Thoracic aorta (tissue), 2 donors: ENCODE data around the gene RIMS4. TPM values are rescaled to one million over a fixed set of nuclear protein-coding genes. Genes with fewer than 3 reads are reported as not detected.

Experiments used
- ATAC-seq: fragments of 150-250 bp; one replicate; pipeline ENCODE4 v1.8.0; 2017; ENCODE audit warnings: low read depth; ENCODE audit not compliant: insufficient number of reproducible peaks, low FRiP score
- DNase-seq: peaks from one replicate; pipeline ENCODE4 v3.0.0-alpha.2; 2020; ENCODE audit warnings: low spot score
- H3K27ac ChIP-seq, 2 donors: fragments of 200-600 bp; sonication (generic); 1 replicate in 1 of 2; 2 replicates in 1 of 2; pipeline ENCODE4 v1.5.1; 2016; ENCODE audit warnings: mild to moderate bottlenecking in 2 of 2, moderate library complexity in 2 of 2
- H3K27me3 ChIP-seq: fragments of 200-600 bp; sonication (generic); replicated peaks from 2 replicates; pipeline ENCODE4 v1.6.0; 2016; ENCODE audit warnings: mild to moderate bottlenecking; ENCODE audit not compliant: insufficient read depth
- H3K36me3 ChIP-seq: fragments of 200-600 bp; sonication (generic); one replicate; pipeline ENCODE4 v1.5.1; 2016
- H3K4me1 ChIP-seq, 2 donors: fragments of 200-600 bp; sonication (generic); 1 replicate in 1 of 2; 2 replicates in 1 of 2; pipeline versions ENCODE4 v1.5.1 to v1.6.0; 2016; ENCODE audit warnings: low read depth in 2 of 2, mild to moderate bottlenecking in 1 of 2; ENCODE audit not compliant: control insufficient read depth in 1 of 2
- H3K4me3 ChIP-seq: fragments of 200-600 bp; sonication (generic); 2 replicates; pipeline ENCODE4 v1.5.1; 2016; ENCODE audit warnings: mild to moderate bottlenecking
- H3K9me3 ChIP-seq: fragments of 200-600 bp; sonication (generic); 2 replicates; pipeline ENCODE4 v1.5.1; 2016
- total RNA-seq, 2 donors: library from RNA; depleted of rRNA; stranded (reverse); fragments of >200 nt; gene quantifications; one replicate each; pipeline versions ENCODE4 v1.1.0 to v1.2.3, GENCODE V29; 2016
- TF ChIP-seq, protein P1 (sequence below): fragments of 200-600 bp; sonication (generic); IDR thresholded peaks from one replicate; pipeline ENCODE4 v1.5.1; 2019; ENCODE audit warnings: antibody characterized with exemption

RIMS4 gene
- total RNA-seq, 2 donors from 2014 or later: 2.4 to 13.5 TPM

DNA sequence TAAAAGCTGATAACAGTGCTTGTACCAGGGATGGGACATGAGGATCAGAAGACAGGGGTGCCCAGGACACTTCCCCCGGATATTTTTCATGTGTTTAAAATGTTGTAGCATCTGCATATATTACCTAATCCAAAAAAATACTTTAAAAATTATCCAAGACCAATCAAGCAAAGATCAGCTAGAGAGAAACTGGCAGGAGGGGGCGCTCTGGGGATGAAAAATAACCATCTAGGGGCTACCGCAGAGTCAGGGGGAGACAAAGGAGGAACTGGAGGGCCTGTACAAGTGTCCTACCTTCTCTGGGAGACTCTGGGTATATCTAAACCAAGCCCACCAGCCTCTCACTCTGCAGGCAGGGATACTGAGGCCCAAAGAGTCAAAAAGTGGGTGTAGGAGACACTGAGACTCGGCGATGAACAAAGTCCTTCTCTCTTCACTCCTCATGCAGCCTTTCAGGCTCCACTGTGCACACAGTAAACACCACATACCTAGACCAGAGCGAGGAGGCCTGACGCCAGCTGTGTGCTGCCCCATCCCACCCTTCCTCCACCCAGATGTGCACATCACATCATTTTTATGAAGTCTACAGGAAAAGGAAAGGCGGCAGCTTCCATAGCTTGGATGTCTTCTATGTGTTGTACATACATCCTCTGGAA is 9.8 kb downstream of the RIMS4 start:
- Histone ChIP-seq H3K9me3 (no peaks in the 10 kb centered on the region), H3K4me3 (no peak overlapping the region), H3K4me1 (peaks cover 0 to 11% of the 10 kb centered on the region in 2 donors), H3K27ac (no peak overlapping the region), H3K27me3 (no peaks in the 10 kb centered on the region), H3K36me3 (no peaks in the 10 kb centered on the region)
- TF ChIP-seq, protein P1, sequence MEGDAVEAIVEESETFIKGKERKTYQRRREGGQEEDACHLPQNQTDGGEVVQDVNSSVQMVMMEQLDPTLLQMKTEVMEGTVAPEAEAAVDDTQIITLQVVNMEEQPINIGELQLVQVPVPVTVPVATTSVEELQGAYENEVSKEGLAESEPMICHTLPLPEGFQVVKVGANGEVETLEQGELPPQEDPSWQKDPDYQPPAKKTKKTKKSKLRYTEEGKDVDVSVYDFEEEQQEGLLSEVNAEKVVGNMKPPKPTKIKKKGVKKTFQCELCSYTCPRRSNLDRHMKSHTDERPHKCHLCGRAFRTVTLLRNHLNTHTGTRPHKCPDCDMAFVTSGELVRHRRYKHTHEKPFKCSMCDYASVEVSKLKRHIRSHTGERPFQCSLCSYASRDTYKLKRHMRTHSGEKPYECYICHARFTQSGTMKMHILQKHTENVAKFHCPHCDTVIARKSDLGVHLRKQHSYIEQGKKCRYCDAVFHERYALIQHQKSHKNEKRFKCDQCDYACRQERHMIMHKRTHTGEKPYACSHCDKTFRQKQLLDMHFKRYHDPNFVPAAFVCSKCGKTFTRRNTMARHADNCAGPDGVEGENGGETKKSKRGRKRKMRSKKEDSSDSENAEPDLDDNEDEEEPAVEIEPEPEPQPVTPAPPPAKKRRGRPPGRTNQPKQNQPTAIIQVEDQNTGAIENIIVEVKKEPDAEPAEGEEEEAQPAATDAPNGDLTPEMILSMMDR: no peak
- no peak for DNase-seq
- ATAC-seq: no peak

DNA sequence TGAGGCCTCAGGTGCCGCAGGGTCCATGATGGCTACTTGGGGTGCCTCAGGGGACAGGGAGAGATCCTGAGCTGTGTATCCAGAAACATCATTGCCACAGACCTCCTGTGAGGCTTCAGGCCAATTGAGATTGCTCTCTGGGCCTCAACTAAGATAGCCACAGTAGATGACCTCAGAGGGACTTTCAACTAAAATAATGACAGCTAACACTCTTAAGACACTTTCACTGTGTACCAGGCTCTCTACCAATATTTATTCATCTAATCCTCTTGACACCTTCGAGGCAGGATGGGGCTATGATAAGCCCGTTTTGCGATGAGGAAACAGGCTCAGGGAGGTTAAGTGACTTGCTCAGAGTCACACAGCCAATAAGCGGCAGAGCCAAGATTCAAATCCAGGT is 10.7 kb downstream of the RIMS4 start:
- no peak overlapping the region for H3K27ac ChIP-seq
- H3K36me3 ChIP-seq: no peaks in the 10 kb centered on the region
- no peak for ATAC-seq
- H3K27me3 ChIP-seq: no peaks in the 10 kb centered on the region
- TF ChIP-seq, protein P1: no peak
- H3K4me3 ChIP-seq: no peak overlapping the region
- no peaks in the 10 kb centered on the region for H3K9me3 ChIP-seq
- DNase-seq: no peak
- H3K4me1 ChIP-seq: peaks cover 0 to 8% of the 10 kb centered on the region in 2 donors

DNA sequence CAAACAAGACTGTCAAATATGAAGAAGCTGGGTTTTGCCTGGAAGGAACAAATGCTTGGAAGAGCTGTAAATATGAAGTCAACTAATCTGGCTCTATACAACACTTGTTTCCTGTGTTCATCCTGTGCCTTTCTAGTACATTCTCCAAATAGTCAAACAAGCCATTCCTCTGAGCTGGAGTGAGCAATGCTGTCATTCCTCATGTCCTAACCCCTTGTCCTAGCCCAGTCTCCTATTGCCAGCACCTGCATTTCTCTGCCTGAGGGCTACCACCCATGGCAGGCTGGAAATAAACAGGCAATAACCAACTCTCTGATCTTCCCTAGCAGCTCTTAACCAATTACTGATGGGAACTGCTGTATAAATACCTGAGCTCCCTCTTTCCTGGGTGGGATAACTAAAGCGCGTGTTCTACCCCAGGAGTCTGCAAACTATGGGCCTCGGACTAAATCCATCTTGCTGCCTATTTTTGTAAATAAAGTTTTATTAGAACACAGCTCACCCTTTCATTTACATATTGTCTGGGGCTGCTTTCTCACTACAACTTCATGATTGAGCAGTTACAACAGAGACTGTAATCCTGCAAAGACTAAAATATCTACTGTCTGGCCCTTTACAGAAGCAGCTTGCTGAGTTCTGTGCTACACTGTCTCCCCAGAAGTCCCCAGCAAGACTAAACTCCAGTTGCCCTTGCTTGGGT is 13.4 kb downstream of the RIMS4 start:
- Histone ChIP-seq H3K9me3 (no peaks in the 10 kb centered on the region), H3K27ac (no peak overlapping the region), H3K4me3 (no peak overlapping the region), H3K36me3 (no peaks in the 10 kb centered on the region), H3K27me3 (no peaks in the 10 kb centered on the region), H3K4me1 (no peaks in the 10 kb centered on the region)
- TF ChIP-seq, protein P1: no peak
- ATAC-seq (no peak), DNase-seq (no peak)

DNA sequence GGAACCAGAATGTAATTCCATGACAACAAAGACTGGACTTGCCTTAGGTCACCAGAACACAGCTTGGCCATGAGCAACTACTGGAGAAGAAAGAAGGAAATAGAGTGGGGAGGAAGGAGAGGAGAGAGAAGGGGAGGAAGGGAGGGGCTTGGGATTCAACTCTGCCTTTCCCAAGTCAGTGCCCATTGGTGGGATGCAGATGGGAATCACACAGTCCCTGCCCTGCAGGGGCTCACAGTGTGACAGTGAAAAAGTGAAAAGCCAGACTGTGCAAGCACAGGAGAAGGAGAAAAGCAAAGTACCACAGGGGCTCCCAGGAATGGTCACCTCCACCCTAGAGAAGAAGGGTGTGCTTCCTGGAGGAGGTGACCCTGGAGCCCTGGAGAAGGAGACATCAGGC is 14.0 kb downstream of the RIMS4 start:
- Histone ChIP-seq H3K9me3 (no peaks in the 10 kb centered on the region), H3K27ac (no peak overlapping the region), H3K4me1 (no peaks in the 10 kb centered on the region), H3K27me3 (no peaks in the 10 kb centered on the region), H3K4me3 (no peak overlapping the region), H3K36me3 (no peaks in the 10 kb centered on the region)
- TF ChIP-seq, protein P1: no peak
- DNase-seq (no peak), ATAC-seq (no peak)

DNA sequence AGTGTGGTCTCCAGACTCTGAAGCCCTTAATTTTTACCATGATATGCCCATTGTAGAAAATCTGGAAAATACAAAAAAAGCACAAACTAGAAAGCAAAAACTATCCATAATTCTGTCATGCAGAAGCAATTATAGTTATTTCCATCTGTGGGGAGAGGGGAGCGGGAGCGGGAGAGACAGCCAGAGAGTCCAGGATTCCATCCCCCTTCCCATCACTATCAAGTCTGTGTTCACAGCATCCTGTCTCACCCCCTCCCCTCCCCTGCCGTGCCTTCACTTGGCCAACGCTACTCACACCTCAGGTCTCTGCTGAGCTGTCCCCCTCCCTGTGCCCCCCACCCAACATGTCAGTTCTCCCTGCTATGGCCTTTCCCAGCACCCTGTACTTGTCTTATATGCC is 14.5 kb downstream of the RIMS4 start:
- H3K9me3 ChIP-seq: no peaks in the 10 kb centered on the region

More for the DNA sequence above, 14.5 kb downstream of the RIMS4 start:
- Histone ChIP-seq H3K36me3 (no peaks in the 10 kb centered on the region), H3K4me1 (no peaks in the 10 kb centered on the region), H3K27me3 (no peaks in the 10 kb centered on the region), H3K27ac (no peak overlapping the region), H3K4me3 (no peak overlapping the region)
- ATAC-seq: no peak
- TF ChIP-seq, protein P1: no peak
- no peak for DNase-seq
